ENCODE measurements around the gene DGAT2.
A peak's percentile ranks its signal among the peaks of the same experiment; 100 is the strongest.
"Not testable (repeated sequence)": the region's sequence is repeated elsewhere in the genome, so short reads cannot be mapped to it uniquely, and the experiment has no call there.

DGAT2 gene, protein sequence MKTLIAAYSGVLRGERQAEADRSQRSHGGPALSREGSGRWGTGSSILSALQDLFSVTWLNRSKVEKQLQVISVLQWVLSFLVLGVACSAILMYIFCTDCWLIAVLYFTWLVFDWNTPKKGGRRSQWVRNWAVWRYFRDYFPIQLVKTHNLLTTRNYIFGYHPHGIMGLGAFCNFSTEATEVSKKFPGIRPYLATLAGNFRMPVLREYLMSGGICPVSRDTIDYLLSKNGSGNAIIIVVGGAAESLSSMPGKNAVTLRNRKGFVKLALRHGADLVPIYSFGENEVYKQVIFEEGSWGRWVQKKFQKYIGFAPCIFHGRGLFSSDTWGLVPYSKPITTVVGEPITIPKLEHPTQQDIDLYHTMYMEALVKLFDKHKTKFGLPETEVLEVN

DNA sequence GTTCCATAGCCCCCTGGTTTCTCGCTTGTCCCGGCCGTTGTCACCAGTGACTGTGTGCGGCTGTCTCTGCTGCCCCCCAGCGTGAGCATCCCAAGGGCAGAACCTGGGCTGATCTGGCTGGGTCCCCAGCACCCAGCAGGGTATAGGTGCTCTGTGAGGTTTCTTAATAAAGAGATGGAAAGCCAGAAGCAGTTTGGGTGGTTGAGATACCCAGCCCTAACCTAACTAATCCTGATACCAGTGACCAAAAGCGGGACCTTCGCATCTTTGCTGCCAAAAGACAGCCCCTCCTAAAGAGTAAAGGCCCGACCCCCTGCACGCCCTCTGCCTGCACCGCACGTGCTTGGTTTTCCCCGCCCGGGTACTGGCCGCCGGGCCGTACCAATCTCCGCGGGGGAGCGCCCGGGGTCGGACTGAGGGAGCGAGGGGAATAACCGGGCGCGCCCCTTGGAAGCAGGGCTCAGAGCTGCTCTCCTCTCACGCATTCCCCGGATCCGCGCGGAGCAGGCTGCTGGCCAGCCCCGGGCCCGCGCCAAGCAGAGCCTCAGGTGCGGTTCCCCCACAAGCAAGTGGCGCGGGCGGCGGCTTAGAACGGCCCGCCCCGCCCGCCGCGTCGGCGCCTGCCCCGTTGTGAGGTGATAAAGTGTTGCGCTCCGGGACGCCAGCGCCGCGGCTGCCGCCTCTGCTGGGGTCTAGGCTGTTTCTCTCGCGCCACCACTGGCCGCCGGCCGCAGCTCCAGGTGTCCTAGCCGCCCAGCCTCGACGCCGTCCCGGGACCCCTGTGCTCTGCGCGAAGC lies at the start of gene DGAT2:
Gene DGAT2, plus strand, starts transcription at position 667 of the 797 bp plus-strand sequence. CDS start 214 bp downstream, outside the sequence.
- peak; percentile 23 to 42 for DNase-seq (ENCODE audit: low read depth in 2 of 2)

DNA sequence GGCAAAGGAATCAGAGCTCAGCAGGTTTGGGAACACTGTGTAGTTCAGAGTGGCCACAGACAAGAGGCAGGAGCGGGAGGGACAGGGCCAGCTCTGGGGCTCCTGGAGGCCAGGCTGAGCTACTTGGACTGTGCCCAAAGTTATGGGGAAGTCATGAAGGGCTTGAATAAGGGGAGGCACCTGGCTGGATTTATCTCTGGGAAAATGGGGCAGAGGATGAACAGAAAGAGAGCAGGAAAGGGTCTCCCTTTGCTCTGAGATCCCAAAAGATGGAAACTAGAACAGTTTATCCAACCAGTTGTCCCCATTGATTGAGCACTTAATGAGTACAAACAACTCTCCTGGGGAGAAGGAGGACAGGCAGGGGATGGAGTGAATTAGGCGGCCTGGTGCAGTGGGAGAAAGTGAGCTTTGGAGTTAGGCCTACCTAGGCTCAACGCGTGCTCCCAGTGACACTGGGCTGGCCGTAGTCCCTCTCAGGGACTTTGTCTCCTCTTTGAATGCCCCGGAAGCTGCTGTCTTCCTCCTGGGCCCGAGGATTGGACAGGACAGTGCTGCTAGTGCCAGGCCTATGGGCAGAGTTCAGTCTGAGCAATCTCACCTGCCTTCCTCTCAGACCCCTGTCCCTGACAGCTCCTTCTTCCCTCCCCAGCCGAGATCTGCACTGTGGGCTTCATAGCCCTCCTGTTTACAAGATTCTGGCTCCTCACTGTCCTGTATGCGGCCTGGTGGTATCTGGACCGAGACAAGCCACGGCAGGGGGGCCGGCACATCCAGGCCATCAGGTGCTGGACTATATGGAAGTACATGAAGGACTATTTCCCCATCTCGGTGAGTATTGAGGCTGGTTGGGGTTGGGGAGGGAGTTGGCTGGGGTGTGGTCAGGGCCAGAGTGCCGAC lies 49.0 kb upstream of the DGAT2 start:
- DNase-seq (ENCODE audit: low read depth in 2 of 2), result no peak

DNA sequence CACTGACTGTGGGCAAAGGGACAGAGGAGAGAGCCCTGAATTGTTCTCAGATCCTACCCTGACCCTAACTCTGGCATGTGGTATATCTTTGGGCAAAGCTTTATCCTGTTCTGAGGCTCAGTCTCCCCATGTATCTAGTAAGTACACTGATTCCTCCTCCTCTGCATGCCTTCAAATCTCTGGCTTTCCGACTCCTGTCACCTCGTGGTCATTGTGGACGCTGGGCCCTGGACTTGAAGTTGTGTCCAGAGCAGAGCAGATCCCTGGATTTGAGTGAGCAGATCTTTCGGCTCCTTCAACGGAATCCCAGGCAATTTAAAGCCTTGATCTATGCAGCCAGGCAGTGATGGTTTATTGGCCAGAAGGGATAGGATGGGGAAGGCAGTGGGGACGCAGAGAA lies 47.9 kb upstream of the DGAT2 start:
- no peak for DNase-seq (ENCODE audit: low read depth in 2 of 2)

DNA sequence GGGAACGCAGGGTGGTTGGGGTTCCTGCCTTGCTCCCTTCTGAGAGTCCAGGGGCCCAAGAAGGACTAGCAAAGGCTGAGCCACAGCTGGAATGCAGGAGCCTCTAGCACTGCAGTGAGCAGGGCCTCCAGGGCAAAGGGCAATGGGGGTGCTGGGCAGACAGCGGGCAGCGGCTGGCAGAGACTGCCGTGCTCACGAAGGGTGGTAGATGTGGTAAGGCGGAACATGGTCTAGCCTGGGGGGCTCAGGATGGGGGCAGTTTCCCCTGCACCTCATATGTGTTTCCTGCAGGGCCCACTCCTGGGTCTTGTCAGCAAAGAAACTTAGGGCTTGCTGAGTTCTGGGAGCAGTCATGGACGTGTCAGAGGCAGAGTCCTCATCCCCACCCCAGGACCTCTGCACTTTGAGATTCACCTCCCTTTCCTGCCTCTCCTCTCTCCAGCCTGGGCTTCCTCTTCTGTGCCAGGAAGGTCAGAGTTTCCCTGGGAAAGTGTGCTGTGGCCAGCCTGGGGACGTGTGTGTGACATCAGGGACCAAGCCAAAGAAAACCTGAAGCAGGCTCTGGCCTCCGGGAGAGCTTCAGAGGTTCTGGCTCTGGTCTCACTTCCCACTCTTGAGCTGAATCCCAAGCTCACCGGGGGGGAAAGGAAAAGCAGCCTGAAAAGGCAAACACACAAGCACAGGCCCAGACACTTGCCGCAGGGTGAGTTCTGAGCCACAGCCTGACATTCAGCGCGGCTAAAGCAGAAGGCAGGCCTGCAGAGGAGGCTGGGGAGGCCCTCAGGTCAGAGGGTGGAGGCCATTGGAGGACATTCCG lies 46.5 kb upstream of the DGAT2 start:
- DNase-seq (ENCODE audit: low read depth in 2 of 2), result no peak

DNA sequence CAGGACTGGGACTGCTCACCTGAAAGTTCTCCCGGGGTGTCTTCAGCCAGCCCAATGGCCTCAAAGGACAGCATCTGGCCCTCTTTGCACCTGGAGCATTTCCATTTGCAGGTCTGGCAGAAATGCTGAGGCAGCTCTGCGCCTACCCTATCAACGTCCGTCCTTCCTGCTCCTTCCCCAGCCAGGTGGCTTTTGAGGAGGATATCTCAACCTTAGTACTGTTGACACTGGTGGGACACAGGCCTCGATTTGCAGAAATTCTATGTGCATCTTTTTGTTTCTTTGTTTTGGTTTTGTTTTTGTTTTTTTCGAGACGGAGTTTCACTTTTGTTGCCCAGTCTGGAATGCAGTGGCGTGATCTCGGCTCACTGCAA lies 45.9 kb upstream of the DGAT2 start:
- no peak for DNase-seq (ENCODE audit: low read depth in 2 of 2)

DNA sequence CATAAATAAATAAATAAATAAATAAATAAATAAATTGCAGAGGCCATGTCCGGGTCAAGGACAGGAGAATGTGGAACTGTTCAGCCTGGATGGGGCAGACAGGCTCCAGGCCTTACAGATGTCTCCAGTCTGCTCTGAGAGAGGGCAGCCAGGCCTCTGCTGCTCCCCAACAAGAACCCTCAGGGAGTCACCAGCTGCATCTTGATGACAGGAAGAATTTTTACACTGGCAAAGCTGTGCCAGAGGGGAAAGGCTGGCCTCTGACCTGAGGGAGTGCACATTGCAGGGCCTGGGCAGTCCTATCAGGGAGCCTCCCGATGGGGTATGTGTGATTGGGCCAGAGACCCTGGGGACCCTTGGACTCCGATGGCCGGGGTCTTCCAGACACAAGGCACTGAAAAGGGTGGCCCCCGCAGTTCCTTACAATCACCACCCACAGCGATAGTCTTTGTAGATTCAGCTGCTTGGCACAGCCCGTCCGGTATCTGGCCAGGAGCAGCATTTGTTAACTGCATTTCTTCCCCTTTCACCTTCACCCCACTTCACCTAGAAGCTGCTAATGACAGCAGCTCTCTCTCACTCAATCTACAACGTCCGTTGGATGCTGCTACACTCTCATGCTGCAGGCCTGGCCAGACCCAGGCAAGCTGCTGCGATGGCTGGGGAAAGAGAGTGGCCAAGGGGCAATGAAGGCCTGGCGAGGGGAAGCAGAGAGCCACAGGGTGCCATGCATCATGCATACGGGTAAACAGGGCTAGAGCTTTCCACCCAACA lies 42.8 kb upstream of the DGAT2 start:
- DNase-seq (ENCODE audit: low read depth in 2 of 2), result no peak

DNA sequence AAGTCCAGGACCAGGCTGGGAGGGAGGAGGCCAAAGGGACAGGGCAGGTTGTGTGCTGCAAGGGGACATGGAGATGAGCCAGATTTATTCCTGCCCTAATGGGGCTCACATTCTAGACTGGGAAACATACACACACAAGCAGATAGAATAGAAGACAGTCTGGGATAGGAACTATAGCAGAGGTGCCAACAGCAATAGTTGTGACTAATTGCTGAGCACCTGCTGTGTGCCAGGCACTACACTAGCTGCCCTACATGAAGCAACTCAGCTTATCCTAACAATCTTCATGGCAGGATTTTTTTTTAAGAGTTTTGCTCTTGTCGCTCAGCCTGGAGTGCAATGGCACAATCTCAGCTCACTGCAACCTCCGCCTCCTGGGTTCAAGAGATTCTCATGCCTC lies 39.6 kb upstream of the DGAT2 start:
- no peak for DNase-seq (ENCODE audit: low read depth in 2 of 2)

DNA sequence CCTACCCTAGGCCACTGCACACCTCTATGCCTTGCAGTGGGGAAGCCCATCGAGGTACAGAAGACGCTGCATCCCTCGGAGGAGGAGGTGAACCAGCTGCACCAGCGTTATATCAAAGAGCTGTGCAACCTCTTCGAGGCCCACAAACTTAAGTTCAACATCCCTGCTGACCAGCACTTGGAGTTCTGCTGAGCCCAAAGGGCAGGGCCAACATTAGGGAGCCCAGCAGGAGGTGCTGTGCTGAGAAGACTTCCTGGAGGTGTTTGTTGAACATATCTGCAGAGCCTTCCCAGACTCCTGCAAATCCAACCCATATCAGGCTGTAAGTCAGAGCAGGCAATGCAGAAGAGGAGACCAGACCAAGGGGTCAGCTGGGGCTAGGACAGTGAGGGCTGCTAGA lies 37.5 kb upstream of the DGAT2 start:
- no peak for DNase-seq (ENCODE audit: low read depth in 2 of 2)

DNA sequence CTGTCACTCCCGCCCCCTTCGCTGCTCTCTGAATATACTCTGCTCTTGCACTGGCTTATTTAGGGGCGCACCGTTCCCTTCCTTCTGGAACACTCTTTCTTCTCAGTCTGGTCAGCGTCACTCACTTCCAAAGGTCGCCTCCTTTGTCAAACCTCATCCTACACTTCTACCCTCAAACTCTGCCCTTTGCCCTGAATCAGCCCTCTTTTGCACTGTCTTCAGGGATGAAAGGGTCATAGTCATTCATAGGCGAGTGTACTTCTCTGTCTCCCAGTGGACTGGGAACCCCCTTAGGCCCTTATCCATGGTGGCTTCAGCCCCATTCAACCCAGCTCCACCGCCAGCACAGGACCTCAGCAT lies 35.5 kb upstream of the DGAT2 start:
- DNase-seq (ENCODE audit: low read depth in 2 of 2), result no peak

DNA sequence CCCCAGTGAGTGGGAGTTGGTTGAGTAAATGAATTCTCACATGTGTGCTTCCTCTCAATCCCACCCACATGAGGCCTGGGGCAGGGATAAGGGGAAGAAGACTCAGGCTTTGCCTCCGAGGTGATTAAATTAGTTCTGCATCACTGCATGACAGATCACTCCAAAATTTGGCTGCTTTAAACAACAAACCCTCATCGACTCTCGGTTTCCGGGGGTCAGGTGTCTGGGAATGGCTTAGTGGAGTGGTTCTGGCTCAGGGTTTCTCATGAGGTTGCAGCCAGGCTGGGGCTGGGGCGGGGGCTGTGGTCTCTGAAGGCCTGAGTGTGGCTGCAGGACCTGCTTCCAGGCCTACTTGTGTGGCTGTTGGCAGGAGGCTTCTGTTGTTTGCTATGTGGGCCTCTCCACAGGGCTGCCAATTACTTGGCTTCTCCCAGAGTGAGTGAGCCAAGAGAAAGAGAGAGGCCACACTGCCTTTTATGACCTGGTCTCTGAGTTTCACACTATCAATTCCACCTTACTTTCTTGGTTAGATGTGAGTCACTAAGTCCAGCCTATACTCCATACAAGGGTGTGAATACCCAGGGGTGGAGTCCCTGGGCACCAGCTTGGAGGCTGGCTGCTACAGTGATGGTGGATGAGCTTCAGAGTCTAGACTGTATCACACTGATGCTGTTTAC lies 35.0 kb upstream of the DGAT2 start:
- DNase-seq (ENCODE audit: low read depth in 2 of 2), result no peak

DNA sequence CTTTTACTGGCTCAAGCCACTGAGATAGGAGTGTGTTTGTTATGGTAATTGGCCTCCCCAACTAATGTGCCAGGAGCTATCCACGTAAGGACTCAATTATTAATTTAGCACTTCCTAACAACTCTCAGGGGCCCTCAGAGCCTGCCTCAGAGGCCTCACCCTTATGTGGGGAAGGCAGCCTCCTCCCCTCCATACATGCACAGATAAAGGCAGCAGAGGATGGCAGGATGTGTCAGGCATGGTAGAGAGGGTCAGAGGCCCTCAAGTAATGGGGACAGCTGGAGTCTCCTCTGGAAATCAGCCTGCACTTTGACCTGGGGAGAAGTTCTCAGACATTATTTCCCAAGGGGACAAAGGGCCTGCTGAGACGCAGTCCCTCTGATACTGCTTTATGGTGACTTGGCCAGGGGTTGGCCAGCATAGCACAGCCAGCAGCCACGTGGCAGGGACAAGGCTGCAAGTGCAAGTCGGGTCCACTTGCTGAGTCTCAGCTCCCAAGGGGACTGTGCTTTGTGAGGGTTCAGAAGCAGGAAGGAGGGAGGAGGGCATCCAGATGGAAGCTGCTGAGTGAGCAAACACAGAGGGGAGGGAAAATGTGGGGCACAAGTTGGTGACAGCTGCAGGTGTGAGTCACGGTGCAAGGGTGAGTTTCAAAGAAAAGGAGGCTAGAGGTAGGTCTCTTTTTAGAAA lies 33.9 kb upstream of the DGAT2 start:
- DNase-seq (ENCODE audit: low read depth in 2 of 2), result no peak

DNA sequence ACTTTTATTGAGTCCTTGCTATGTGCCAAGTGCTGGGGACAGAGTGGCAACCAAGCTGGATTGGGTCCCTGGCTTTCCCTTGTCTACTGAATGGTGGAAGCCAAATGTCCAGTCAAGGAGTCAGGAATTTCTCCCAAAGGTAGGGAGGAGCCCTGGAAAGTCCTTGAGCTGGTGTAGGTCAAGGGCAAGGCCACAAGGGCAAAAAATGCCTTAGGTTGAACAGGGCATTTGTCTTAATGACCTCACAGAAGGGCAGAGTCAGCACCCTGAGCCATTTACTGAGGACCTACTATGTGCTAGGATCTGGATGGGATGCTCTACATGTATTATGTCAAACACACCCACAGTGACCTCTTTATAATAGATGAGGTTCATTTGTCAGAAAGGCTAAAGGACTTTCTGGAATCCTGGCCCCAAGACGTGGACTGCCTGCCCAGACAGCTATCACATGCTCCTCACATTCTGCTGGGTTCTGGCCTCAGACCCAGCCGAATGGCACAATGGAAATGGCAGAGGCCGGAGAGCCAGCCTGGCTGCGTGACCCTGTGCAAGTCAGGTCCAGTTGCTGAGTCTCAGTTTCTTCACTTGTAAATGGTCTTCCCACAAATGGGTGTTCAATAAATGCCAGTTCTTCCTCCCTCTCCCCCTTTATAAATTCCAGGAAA lies 33.3 kb upstream of the DGAT2 start:
- DNase-seq (ENCODE audit: low read depth in 2 of 2), result no peak

DNA sequence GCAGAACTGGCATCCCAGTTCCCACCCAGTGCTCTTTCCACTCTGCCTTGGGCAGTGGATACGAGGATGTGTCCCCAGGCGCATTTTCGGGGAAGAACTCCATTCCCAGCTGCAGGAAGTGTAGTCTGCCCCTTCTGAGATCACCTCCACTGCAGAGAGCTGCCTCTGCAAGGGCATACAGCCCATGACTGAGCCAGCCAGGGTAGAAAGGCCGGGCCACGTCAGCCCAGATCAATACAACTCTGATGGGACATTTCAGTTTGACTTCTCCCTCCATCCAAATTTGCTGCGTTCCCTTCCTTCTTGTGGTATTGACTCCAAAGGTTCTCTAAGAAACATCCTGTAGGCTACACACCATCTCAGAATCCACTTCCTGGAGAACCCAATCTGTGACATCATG lies 31.3 kb upstream of the DGAT2 start:
- no peak for DNase-seq (ENCODE audit: low read depth in 2 of 2)

DNA sequence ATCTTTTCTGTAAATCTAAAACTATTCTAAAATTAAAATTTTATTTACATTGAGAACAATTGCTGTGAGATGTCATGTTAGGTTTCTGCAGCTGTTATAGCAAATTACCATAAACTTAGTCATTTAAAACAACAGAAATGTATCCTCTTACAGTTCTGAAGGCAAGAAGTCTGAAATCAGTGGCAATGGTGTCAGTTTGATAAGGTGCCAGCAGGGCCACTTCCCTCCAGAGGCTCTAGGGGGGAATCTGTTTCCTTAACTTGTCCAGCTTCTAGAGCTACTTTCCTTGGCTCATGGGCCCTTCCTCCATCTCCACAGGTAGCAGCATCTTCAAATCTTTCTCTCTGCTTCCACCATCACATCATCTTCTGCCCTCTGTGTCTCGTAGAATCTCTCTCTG lies 27.9 kb upstream of the DGAT2 start:
- no peak for DNase-seq (ENCODE audit: low read depth in 2 of 2)

DNA sequence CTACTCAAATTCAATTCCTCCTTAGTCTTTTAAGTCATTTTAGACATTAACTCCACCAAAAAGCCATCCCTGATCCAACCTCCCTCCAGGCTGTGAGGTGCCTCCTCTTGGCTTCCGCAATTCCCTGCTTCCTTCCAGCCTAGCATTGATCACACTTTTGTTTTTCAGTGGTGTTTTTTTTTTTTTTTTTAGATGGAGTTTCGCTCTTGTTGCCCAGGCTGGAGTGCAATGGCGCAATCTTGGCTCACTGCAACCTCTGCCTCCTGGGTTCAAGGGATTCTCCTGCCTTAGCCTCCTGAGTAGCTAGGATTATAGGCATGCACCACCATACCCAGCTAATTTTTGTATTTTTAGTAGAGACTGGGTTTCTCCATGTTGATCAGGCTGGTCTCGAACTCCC lies 25.4 kb upstream of the DGAT2 start:
- DNase-seq (ENCODE audit: low read depth in 2 of 2), result not testable (repeated sequence)

DNA sequence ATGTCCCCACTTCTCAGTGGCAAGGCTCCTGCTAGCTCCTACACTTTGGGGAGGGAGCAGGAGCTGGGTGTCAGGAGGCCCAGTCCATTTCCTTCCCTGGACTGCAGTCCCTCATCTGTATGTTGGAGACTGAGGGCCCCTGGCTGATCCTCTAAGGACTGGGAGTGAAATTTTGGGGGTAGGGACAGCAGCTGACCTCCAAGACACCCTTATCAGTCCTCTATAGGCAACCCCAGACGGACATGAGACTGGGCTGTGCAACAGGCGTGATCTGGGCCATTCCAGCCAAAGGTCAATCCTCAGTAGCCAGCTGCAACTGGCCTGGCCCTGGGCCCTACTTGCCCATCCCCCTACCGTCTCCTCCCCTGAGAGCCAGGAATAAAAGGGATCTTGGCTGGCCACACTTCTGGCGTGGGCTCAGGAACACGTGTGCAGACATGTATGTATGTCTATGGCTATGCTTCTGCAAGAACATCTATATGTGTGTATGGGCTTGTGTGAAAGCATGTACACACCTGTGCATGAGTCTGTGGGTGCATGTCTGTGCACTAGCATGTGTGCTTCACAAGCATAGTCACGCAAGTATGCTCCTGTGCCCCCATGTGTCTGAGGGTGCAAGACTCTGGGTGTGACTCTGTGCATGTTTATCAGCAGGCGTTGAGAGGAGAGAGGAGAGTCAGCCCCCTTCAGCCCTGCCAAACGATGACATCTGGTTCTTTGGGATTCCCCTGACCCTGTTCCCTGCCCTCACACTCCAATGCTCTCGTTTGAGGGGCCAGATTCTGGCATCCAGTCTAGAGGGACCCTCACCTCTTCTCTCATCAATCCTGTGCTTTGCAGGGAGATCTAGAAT lies 24.6 kb upstream of the DGAT2 start:
- no peak for DNase-seq (ENCODE audit: low read depth in 2 of 2)

DNA sequence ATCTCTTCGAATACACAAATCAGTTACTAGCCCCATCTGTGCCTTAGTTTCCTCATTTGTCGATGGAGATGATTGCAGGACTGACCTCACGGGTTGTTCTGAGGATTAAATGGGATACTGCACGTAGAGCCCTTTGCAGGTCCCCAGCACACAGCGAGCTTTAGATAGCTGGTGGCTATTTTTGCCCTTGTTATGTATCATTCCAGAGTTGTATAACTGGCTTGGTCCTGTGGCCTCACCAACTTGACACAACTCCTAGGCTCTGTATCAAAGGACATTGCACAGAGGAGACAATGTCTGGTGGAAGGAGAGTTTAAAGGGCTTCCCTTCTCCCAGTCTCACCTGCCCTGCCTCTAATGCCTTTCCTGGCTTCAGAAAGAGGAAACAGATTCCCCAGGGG lies 22.8 kb upstream of the DGAT2 start:
- DNase-seq (ENCODE audit: low read depth in 2 of 2), result no peak

DNA sequence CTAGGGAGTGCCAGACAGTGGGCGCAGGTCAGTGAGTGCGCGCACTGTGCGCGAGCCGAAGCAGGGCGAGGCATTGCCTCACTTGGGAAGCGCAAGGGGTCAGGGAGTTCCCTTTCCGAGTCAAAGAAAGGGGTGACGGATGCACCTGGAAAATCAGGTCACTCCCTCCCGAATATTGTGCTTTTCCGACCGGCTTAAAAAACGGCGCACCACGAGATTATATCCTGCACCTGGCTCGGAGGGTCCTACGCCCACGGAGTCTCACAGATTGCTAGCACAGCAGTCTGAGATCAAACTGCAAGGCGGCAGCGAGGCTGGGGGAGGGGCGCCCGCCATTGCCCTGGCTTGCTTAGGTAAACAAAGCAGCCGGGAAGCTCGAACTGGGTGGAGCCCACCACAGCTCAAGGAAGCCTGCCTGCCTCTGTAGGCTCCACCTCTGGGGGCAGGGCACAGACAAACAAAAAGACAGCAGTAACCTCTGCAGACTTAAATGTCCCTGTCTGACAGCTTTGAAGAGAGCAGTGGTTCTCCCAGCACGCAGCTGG lies 19.8 kb upstream of the DGAT2 start:
- DNase-seq (ENCODE audit: low read depth in 2 of 2), result not testable (repeated sequence)

All from stimulated activated CD8-positive, alpha-beta memory T cell treated with anti-CD3 and anti-CD28 coated beads, Interleukin-7, amount 100 ng/mL, for 1 hour (primary cell).